Tibial nerve (tissue), 4 donors: ENCODE data around the gene TOP1.

ENCODE experiments used
- EP300 ChIP-seq, 2 donors: sonication (generic); formaldehyde crosslinking; IDR thresholded peaks; one replicate each; pipeline ENCODE4 v1.6.1; 2017; ENCODE audit warnings: antibody characterized with exemption in 2 of 2, mild to moderate bottlenecking in 1 of 2
- POLR2A ChIP-seq, 2 donors: fragments of 450-650 bp; IDR thresholded peaks; one replicate each; pipeline ENCODE4 v1.6.1; 2017; ENCODE audit warnings: antibody characterized with exemption in 2 of 2, mild to moderate bottlenecking in 2 of 2, moderate library complexity in 2 of 2
- TF ChIP-seq, protein P1 (sequence below), 5 experiments: fragments of 200-600 bp in 3 of 5; fragments of 450-650 bp in 2 of 5; sonication (generic) in 3 of 5; IDR thresholded peaks; one replicate each; pipeline ENCODE4 v1.5.1; 2016 to 2019; ENCODE audit warnings: antibody characterized with exemption in 5 of 5, mild to moderate bottlenecking in 3 of 5, moderate library complexity in 2 of 5

DNA sequence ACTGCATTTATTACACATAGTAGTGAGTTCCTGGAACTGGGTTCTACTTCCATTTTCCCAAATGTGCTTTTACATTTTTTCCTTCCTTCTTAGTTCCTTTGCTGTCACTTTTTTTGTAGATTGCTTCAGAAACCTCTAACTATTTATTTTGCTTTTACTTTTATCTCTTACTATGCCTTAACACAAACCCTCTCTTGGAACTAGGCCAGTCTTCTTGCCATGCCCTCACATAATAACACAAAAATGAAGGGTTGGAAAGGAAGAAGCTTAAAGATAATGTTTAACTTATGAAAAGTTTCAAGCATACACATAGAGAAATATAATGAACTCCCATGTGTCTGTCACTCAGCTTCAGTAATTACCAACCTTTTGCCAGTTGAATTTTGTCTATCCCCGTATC lies 27.1 kb downstream of the TOP1 start:
- TF ChIP-seq, protein P1, sequence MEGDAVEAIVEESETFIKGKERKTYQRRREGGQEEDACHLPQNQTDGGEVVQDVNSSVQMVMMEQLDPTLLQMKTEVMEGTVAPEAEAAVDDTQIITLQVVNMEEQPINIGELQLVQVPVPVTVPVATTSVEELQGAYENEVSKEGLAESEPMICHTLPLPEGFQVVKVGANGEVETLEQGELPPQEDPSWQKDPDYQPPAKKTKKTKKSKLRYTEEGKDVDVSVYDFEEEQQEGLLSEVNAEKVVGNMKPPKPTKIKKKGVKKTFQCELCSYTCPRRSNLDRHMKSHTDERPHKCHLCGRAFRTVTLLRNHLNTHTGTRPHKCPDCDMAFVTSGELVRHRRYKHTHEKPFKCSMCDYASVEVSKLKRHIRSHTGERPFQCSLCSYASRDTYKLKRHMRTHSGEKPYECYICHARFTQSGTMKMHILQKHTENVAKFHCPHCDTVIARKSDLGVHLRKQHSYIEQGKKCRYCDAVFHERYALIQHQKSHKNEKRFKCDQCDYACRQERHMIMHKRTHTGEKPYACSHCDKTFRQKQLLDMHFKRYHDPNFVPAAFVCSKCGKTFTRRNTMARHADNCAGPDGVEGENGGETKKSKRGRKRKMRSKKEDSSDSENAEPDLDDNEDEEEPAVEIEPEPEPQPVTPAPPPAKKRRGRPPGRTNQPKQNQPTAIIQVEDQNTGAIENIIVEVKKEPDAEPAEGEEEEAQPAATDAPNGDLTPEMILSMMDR (IDR thresholded peaks at IDR 0.05) = no peak
- no peak for TF ChIP-seq POLR2A (IDR thresholded peaks at IDR 0.05)
- no peak for TF ChIP-seq EP300 (IDR thresholded peaks at IDR 0.05)
